HTR-8/SVneo (cell line): Measurements from ENCODE around the gene PLEKHH1.
"Not testable (repeated sequence)": the region's sequence is repeated elsewhere in the genome, so short reads cannot be mapped to it uniquely, and the experiment has no call there.

Experiments used
- DNase-seq: peaks from one replicate; pipeline ENCODE4 v3.0.0; 2011; ENCODE audit warnings: low spot score, mixed read lengths; ENCODE audit not compliant: insufficient read length
- FAIRE-seq: peaks from 2 replicates; lab custom pipeline; 2011; peaks lifted over from hg19 to GRCh38; lab: Jason Lieb, UNC

The PLEKHH1 gene

DNA sequence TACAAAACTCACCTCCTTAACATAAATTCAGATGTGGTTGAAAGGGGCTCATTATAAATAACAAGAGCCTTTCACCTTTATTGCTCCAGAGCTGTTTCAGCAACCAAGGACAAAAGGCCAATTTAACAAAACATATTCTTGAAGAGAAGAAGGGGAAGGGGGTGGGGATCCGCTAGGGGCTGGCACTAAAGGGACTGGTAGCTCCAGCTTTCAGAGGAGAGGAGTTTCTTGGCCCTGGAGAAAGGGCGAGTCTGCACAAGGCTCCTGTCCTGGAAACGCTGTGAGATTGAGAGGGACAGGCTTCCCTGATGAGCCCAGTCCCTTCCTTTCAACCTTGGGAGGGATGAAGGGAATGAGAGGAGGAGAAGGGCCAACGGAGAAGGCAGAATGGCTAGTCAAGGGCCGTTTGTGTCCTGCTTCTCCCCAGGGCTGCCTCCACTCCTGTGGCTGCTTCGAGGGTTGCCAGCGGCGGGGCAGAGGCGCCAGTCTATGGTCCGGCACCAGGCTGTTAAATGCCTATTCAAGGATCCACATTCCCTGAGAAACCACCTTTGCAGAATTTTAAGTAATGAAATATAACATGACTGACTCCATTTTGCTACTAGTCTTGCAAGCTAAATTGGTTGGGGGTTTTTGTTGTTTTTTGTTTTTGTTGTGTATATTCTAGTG, 76.7 kb downstream of the PLEKHH1 start:
- FAIRE-seq (no peak), DNase-seq (no peak)

DNA sequence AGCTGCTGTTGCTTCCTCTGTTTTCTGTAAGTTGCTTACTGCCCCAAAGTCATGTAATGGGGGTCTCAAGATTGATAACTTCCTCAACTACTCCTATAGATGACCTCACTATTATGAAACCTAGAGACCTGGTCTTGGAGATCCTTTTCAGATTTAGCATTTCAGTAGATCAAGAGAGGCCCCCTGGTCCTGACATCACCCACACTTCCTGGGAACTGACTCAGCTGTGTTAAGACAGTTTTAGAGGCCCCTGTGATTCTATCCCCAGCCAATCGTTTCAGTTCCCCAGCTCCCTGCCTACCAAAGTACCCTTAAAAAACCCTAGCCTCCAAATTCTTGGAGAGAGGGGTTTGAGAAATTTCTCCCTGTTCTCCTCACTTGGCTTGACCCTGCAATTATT, 77.4 kb downstream of the PLEKHH1 start:
- DNase-seq, result no peak
- FAIRE-seq, result no peak

DNA sequence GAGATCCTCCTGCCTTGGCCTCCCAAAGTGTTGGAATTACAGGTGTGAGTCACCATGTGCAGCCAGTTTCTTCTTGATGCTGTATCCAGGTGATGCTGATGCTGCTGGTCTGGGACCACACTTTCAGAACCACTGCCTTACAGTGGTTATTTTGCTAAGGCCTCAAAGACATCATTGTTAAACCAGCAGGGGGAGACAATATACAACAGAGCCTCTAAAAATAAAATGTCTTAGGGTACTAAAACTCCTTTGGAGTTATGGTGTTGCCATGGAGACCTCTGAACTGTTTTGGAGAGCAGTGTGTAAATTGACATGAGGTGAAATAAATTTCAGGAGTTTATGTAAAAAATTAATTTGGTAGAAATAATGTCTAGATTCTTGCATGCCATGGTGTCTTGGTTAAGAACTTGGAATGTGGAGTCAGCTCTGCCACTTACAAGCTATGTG, 85.5 kb downstream of the PLEKHH1 start:
- FAIRE-seq (peak; percentile 95), DNase-seq (peak; percentile 97)

DNA sequence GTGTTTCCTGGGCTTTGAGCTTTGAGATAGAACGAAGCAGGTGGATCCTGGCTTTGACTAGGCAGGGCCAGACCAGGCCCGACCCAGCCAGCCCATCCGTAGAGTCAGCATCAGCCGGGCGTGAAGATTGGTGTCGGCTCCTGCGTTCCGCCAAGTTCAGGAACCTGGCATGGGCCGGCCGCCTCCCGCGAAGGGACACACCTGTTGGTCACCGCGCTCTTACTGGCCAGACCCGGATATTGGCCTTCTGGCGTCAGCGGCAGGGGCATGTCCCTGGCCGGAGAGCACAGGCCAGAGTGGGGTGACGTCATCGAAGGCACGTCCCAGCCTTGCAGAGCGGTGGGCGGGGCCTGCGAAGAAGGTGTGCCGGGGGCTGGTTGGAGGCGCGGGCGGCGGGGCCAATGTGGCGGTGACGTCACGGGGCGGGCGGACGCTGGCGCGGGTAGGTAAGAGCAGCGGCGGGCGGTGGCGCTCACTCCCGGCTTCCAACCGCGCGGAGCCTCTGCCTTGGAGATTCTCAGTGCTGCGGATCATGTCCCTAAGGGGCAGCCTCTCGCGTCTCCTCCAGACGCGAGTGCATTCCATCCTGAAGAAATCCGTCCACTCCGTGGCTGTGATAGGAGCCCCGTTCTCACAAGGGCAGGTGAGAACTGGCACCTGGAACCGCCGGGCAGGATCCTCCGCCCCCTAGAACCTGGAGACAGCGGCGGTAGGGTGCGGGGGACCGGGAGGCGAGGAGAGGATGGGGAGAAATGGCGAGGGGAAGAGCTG, 86.5 kb downstream of the PLEKHH1 start, which contains the start of gene ARG2:
ARG2 (plus strand) TSS at position 475 of the 771 bp plus-strand sequence; CDS start at position 533, 58 bp downstream.
- FAIRE-seq (peak; percentile 100), DNase-seq (peak; percentile 100)

DNA sequence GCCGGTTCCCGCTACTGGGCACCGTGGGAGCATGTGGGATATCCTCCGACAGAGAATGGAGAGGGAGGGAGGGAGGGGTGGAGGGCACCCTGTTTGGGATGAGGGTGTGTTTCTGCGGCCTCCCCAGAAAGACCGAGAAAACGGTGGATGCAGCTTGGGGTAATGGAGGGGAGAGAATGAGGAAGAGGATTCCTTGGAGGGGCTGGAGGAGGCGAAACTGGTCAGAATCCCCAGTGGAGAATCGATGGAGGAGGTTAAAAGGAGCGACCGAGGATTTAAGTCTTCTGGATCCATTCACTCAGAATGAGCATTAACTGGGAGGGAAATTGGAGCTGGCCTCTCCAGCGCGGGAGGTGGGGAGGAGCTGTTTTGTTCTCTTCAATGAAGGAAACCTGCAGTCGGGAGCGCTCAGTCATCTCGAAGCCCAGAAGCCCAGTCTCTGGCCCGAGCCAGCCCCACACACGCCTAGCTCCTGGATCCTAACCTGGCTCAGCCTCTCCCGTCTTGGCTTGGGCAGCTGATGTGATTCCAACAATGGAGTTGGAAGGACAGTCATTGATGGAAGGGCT, 87.2 kb downstream of the PLEKHH1 start:
- FAIRE-seq (no peak), DNase-seq (peak; percentile 68)

DNA sequence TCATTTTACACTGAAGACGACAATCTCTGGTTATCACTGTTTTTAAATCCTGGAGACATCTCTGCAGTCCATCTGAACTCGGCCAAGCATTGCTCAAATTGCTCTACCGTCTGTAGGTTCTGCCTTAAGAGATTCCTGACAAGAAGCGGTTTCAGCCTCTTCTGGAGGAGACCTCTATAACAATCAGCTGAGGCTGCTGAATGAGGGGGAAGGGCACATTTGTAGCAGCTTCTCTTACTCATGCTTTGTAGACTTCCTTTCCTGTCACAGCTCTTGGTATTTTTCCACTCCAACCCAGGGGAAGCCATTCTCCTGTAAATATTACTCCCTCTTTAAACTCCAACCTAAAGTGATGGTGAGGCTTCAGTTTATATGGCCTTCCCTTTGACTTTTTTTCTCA, 89.6 kb downstream of the PLEKHH1 start:
- FAIRE-seq (peak; percentile 86), DNase-seq (peak; percentile 91)

DNA sequence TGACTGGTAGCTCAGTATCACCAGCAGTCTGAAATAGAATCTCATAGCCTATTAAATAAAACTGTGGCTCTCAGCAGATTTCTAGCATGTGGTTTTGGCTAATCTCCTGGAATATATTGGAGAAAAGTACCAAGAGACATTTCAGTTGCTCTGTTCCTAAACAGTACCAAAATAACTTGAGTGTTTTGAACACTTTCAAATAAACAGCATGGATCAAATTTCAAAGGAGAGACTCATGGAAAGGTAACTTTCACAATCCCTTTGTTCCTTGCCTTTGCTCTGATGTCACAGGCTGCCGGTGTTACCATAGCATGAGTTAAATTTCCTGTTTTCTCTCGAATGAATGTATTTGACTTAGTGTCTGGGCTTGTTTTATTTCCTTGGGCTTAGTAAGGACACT, 90.0 kb downstream of the PLEKHH1 start:
- DNase-seq (no peak), FAIRE-seq (no peak)

DNA sequence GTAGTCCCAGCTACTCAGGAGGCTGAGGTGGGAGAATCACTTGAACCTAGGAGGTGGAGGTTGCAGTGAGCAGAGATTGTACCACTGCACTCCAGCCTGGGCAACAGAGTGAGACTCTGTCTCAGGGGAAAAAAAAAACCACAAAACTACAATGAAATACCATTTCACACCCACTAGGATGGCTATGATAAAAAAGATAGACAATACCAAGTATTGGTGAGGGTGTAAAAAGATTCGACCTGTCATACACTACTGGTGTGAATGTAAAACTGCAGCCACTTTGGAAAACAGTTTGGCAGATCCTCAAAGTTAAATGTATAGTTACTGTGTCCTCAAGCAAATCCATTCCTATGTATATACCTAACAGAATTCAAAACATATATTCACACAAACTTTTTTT, 93.0 kb downstream of the PLEKHH1 start:
- DNase-seq, result not testable (repeated sequence)
- FAIRE-seq, result peak; percentile 73

DNA sequence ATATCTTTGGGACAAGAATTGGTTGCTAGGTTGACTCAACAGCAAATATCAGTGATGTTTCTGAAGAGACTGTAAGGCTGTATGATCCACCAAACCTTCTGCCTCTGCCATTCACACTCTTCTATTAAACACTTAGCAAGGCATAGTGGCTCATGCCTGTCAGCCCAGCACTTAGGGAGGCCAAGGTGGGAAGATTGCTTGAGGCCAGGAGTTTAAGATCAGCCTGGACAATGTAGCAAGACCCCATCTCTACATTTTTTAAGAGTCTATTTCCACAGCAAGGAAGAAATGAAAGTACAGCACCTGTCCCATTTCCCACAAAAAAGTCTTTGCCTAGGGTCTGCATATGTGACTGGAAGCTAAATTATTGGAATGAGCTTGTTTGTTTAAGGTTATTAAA, 94.4 kb downstream of the PLEKHH1 start:
- peak; percentile 89 for FAIRE-seq
- no peak for DNase-seq

DNA sequence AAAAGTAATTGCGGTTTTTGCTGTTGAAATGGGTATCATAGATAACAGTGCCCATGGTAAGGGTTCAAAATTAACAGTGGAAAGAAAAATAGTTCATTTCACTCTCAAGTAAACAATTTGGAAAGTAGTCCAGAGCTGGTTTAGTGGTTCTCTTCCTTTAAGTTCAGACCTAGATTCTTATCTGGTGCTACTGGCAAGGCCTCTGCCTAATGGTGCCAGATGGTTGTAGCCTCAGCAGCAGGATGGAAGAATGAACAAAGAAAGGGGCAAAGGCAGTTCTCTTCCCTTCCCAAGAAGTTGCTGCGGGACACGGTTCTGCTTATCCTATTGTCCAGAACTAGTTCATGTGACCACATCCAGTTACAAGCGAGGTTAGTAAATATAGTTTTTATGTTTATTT, 97.1 kb downstream of the PLEKHH1 start:
- no peak for DNase-seq
- FAIRE-seq, result peak; percentile 89

DNA sequence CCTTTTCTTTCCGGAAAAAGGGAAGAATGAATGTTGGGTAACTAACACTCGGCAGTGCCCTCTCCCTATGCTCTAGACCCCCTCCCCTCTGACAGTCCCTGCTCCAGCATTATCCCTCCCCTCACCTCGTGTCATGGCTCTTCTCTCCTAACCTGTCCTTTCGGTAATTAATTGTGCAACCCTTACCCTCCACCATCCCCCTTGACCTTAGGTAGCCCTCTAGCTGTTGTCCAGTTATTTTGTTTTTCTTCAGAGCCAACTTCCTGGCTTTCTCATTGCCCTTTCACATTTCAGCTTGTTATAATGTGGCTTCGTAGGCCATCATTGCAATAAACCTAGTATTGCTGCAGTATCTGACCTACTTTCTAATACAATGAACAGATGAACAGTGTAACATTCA, 97.8 kb downstream of the PLEKHH1 start:
- FAIRE-seq (peak; percentile 96), DNase-seq (no peak)

DNA sequence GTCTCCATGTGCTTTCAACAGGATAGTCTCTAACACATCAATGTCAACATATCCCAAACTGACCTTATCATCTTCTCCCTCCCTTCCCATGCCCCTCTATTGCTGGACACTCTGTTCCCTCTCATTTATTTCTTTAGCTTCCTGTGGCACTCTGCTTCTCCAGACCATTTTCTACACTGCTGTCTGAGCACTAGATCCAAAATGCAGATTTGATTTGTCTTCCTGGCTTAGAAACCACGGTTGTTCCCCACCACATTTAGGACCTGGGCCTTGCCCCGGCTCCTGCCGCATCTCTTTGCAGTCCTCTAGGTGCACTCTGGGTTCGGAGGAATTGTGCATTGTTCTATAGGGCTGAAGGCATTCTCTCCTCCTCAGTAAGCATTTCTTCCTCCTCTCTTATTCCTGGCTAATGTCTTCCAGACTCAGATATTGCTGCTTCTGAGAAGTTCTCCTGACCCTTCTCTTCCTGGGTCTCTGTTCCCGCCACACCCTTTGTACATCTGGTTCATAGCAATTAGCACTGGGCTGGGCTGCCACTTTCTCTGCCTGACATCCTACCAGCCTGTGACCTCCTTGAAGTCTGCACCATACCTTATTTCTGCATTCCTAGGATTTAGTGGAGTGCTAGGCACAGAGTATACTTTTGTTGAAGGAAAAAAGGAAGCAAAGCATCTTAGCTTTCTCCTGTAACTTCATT, 100.5 kb downstream of the PLEKHH1 start:
- FAIRE-seq (peak; percentile 92), DNase-seq (no peak)

DNA sequence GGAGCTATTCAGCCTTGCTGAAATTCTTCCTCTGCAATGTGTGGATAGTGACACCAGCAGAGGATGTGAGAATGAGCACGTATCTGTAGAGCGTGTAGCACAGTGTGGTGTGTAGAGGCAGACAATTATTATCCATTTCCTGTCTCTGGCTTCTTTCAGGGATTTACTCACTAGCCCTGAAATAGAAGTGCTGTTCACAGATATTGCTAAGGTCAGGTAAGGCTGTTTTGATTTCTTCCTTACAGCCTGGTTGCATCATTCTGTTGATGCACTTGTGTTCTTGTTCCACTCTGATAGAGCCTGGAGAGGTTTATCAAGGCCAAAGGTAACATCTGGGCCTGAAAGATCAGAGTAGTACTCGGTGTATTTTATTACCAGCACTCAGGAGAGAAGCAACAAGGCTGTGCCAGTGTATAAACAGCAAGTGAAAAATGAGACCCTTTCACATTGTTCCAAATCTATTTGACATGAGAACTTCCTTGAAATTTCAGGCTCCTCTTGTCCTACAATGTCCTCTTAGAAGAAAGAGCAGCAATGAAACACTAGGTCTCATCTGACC, 103.3 kb downstream of the PLEKHH1 start:
- no peak for DNase-seq
- FAIRE-seq, result peak; percentile 92

DNA sequence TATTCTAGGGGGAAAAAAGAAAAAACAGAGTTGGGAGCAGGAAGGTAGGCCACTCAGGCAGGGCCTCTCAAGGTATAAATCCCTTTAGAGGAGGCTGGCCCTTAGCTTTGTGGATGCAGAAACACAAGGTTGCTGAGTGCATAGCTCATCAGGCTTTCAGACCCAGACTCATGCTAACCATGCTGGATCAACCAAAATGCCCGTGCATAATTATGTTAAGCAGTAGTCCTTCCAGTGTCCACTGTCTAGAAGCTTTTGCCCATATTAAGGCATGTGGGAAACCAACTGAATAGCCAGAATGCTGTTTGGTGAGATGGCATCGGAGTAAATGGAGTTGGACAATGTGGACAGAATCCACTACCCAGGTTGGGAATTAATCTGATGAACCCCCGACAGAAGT, 105.6 kb downstream of the PLEKHH1 start:
- peak; percentile 85 for FAIRE-seq
- DNase-seq, result no peak
